ENCODE measurements around the gene MUC16. TPM values are rescaled to one million over a fixed set of nuclear protein-coding genes. Genes with fewer than 3 reads are reported as not detected.

The MUC16 gene
- total and polyA plus RNA-seq, 2 of the 4 experiments (the other 2 are of a cell fraction), result not detected

DNA sequence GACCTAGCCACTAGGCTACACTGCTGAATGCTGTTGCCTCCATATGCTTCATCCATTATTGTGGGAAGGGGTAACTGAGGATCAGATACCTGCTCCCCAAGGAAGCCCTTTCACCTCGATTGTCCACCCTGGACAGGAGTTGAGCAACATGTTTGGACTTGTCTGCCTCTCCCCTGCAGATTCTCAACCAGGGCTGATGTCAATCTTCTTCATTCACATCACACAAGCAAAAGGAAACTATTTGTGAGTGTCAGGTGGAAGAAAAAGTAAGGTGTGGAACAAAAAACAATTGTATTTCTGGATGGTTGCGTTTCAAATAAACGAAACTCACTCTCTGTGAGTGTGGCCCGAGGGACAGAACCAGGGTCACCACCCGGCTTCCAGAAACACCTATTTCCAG is 29.5 kb upstream of the MUC16 start:
- H3K9me1 ChIP-seq (ENCODE audit: insufficient read depth, low read length), result no peaks in the 10 kb centered on the region
- no peak overlapping the region for H2AK5ac ChIP-seq (ENCODE audit: low read depth, low read length)
- H2AK9ac ChIP-seq (replicated peaks; ENCODE audit: low read depth, low read length, poor library complexity), result no peak overlapping the region
- WGBS, 2 experiments (ENCODE audit: extremely low coverage in 2 of 2, insufficient read length in 1 of 2), result no CpG with 5 or more reads among the region's 5 CpGs
- no peak overlapping the region for H3K14ac ChIP-seq (replicated peaks; ENCODE audit: low read depth, low read length)
- H3K56ac ChIP-seq (ENCODE audit: extremely low read depth, insufficient read depth, low read length), result no peak overlapping the region
- H3K9ac ChIP-seq (ENCODE audit: low read depth, low read length), result no peak overlapping the region
- no peak overlapping the region for H2BK20ac ChIP-seq (ENCODE audit: low read depth, low read length)
- no peaks in the 10 kb centered on the region for H3K4me1 ChIP-seq (ENCODE audit: control insufficient read depth, insufficient read depth, low read length)
- no peak overlapping the region for H3K4ac ChIP-seq (ENCODE audit: low read depth, low read length)
- peaks cover 27% of the 10 kb centered on the region for H3K9me3 ChIP-seq (ENCODE audit: control insufficient read depth, insufficient read depth, low read length)
- H2AFZ ChIP-seq (replicated peaks; ENCODE audit: low read length, poor library complexity), result no peak overlapping the region
- no peak overlapping the region for H3K4me2 ChIP-seq (ENCODE audit: low read depth, low read length)
- no peaks in the 10 kb centered on the region for H4K20me1 ChIP-seq (ENCODE audit: insufficient read depth, low read length)
- H2BK15ac ChIP-seq (ENCODE audit: low read depth, low read length), result no peak overlapping the region
- no peaks in the 10 kb centered on the region for H3K79me1 ChIP-seq (ENCODE audit: low read depth in 1 of 2, low read length in 2 of 2)
- no peak overlapping the region for H2BK5ac ChIP-seq (ENCODE audit: low read depth, low read length, poor library complexity, severe bottlenecking)
- H3K36me3 ChIP-seq (ENCODE audit: control insufficient read depth, insufficient read depth, low read length), result no peaks in the 10 kb centered on the region
- no peak overlapping the region for H4K91ac ChIP-seq (ENCODE audit: insufficient read depth, low read depth, low read length)
- H4K5ac ChIP-seq (ENCODE audit: low read depth, low read length), result no peak overlapping the region
- ChIA-PET CTCF (no interaction called here), POLR2A (ENCODE audit: unreplicated experiment) (no interaction called here)
- DNase-seq (no peak), ATAC-seq (ENCODE audit: low read depth) (no peak)
- no peak overlapping the region for H3K23ac ChIP-seq (ENCODE audit: low read depth, low read length)
- no peak overlapping the region for H3K18ac ChIP-seq (ENCODE audit: low read depth, low read length)
- H3K27ac ChIP-seq (ENCODE audit: insufficient read depth, low read length), result no peak overlapping the region
- H4K8ac ChIP-seq (ENCODE audit: low read depth in 2 of 2, low read length in 2 of 2), result no peak overlapping the region
- no peak overlapping the region for H2BK120ac ChIP-seq (ENCODE audit: low read depth, low read length)
- TF ChIP-seq MXI1 (IDR thresholded peaks at IDR 0.05; ENCODE audit: borderline replicate concordance, low read depth, low read length) (no peak), MAZ (IDR thresholded peaks at IDR 0.05; ENCODE audit: borderline replicate concordance, low read depth, low read length) (no peak), POLR2A (IDR thresholded peaks at IDR 0.05; ENCODE audit: low read depth, low read length) (no peak), FOS (IDR thresholded peaks at IDR 0.05; ENCODE audit: low read depth, low read length) (no peak), SMC3 (IDR thresholded peaks at IDR 0.05; ENCODE audit: low read depth, low read length) (no peak), CEBPB (IDR thresholded peaks at IDR 0.05; ENCODE audit: low read depth, low read length) (no peak), NFE2L2 (IDR thresholded peaks at IDR 0.05; ENCODE audit: low read depth, low read length) (no peak), RAD21 (IDR thresholded peaks at IDR 0.05; ENCODE audit: low read length) (no peak)
- H3K4me3 ChIP-seq (ENCODE audit: insufficient read depth, low read depth, low read length), result no peak overlapping the region
- intact Hi-C loops (cut with micrococcal nuclease) (no loop called here), in situ Hi-C loops (cut with MboI; ENCODE audit: low sequenced_read_pairs) (no loop called here), dilution Hi-C loops (cut with HindIII; ENCODE audit: low sequenced_read_pairs, unreplicated experiment) (no loop called here)
- H3K27me3 ChIP-seq (ENCODE audit: control insufficient read depth, insufficient read depth, low read length), result no peaks in the 10 kb centered on the region
- BruUV-seq (replicated peaks), result no TSS peak
